GM23338 (cell line): ENCODE results near the gene LGALS3. TPM values are rescaled to one million over a fixed set of nuclear protein-coding genes. Genes with fewer than 3 reads are reported as not detected.
"Not testable (repeated sequence)": the region's sequence is repeated elsewhere in the genome, so short reads cannot be mapped to it uniquely, and the experiment has no call there.

ENCODE experiments used
- ATAC-seq: fragments of 200-7000 bp; cut with Tn5 transposase; 3 replicates; pipeline ENCODE4 v1.9.1; 2020
- DNase-seq: peaks from one replicate; pipeline ENCODE4 v3.0.0-alpha.2; 2015; ENCODE audit warnings: low spot score
- H2AFZ ChIP-seq: fragments of 200-600 bp; sonication (generic); 2 replicates; pipeline ENCODE4 v1.8.0; 2016; ENCODE audit warnings: antibody characterized with exemption, mild to moderate bottlenecking, moderate library complexity
- H3F3A ChIP-seq: fragments of 200-600 bp; sonication (generic); replicated peaks from 2 replicates; pipeline ENCODE4 v1.8.0; 2017; ENCODE audit warnings: antibody characterized with exemption, mixed run types, low read depth
- H3K27ac ChIP-seq: fragments of 200-600 bp; sonication (generic); 2 replicates; pipeline ENCODE4 v1.6.1; 2016; ENCODE audit warnings: low read depth
- H3K27me3 ChIP-seq: fragments of 200-600 bp; sonication (generic); 2 replicates; pipeline ENCODE4 v1.8.0; 2016; ENCODE audit warnings: mild to moderate bottlenecking, mixed run types, moderate library complexity; ENCODE audit not compliant: insufficient read depth
- H3K36me3 ChIP-seq: fragments of 200-600 bp; sonication (generic); 2 replicates; pipeline ENCODE4 v1.8.0; 2016; ENCODE audit warnings: mild to moderate bottlenecking; ENCODE audit not compliant: insufficient read depth
- H3K4me1 ChIP-seq: fragments of 200-600 bp; sonication (generic); 2 replicates; pipeline ENCODE4 v1.8.0; 2016; ENCODE audit warnings: mild to moderate bottlenecking, moderate library complexity; ENCODE audit not compliant: insufficient read depth
- H3K4me2 ChIP-seq: fragments of 200-600 bp; sonication (generic); 2 replicates; pipeline ENCODE4 v1.7.1; 2017; ENCODE audit warnings: mixed run types
- H3K4me3 ChIP-seq: fragments of 200-600 bp; sonication (generic); 2 replicates; pipeline ENCODE4 v1.6.1; 2016; ENCODE audit warnings: mixed run types
- H3K79me2 ChIP-seq: fragments of 200-600 bp; sonication (generic); replicated peaks from 2 replicates; pipeline ENCODE4 v1.8.0; 2017; ENCODE audit warnings: mild to moderate bottlenecking; ENCODE audit not compliant: insufficient read depth
- H3K9me2 ChIP-seq: fragments of 200-600 bp; sonication (generic); 2 replicates; pipeline ENCODE4 v1.8.0; 2017; ENCODE audit not compliant: insufficient read depth
- H4K20me1 ChIP-seq: fragments of 200-600 bp; sonication (generic); replicated peaks from 2 replicates; pipeline ENCODE4 v1.8.0; 2017; ENCODE audit warnings: mild to moderate bottlenecking; ENCODE audit not compliant: insufficient read depth
- H3K27ac Mint-ChIP-seq: 2 replicates; pipeline ENCODE4 v1.8.0; 2020; ENCODE audit warnings: inconsistent platforms, mild to moderate bottlenecking, moderate library complexity, mixed read lengths
- H3K27me3 Mint-ChIP-seq: 3 replicates; pipeline ENCODE4 v1.8.0; 2022; ENCODE audit warnings: low read depth, mild to moderate bottlenecking, moderate library complexity, mixed read lengths, inconsistent platforms; ENCODE audit not compliant: insufficient read depth, poor library complexity
- H3K36me3 Mint-ChIP-seq: 3 replicates; pipeline ENCODE4 v1.8.0; 2021; ENCODE audit warnings: low read depth, mild to moderate bottlenecking, inconsistent platforms, moderate library complexity, mixed read lengths
- H3K4me1 Mint-ChIP-seq: 3 replicates; pipeline ENCODE4 v1.8.0; 2020; ENCODE audit warnings: mild to moderate bottlenecking, inconsistent platforms, mixed read lengths
- H3K4me3 Mint-ChIP-seq: 3 replicates; pipeline ENCODE4 v1.8.0; 2021; ENCODE audit warnings: moderate library complexity, mild to moderate bottlenecking, inconsistent platforms, mixed read lengths
- H3K9me3 Mint-ChIP-seq: 3 replicates; pipeline ENCODE4 v1.8.0; 2020; ENCODE audit warnings: moderate library complexity, mild to moderate bottlenecking, inconsistent platforms, mixed read lengths
- CREB1 ChIP-seq: fragments of 250-450 bp; sonication (Bioruptor Pico); IDR thresholded peaks from 2 replicates; pipeline ENCODE4 v1.5.0; 2020; ENCODE audit warnings: low read depth, mild to moderate bottlenecking, moderate library complexity
- EZH2 ChIP-seq: fragments of 200-600 bp; sonication (generic); IDR thresholded peaks from one replicate; pipeline ENCODE4 v1.8.0; 2017; ENCODE audit warnings: antibody characterized with exemption, mild to moderate bottlenecking, low read depth; ENCODE audit not compliant: unreplicated experiment
- ZNF114 ChIP-seq: fragments of 250-450 bp; sonication (Bioruptor Pico); IDR thresholded peaks from 2 replicates; pipeline ENCODE4 v1.5.0; 2020; ENCODE audit warnings: mild to moderate bottlenecking, moderate library complexity
- ZNF331 ChIP-seq: fragments of 250-450 bp; sonication (Bioruptor Pico); IDR thresholded peaks from 2 replicates; pipeline ENCODE4 v1.5.0; 2020; ENCODE audit warnings: low read depth, mild to moderate bottlenecking, moderate library complexity
- ZNF462 ChIP-seq: fragments of 250-450 bp; sonication (Bioruptor Pico); IDR thresholded peaks from 2 replicates; pipeline ENCODE4 v1.5.0; 2020; ENCODE audit warnings: mild to moderate bottlenecking, moderate library complexity
- polyA plus RNA-seq: library from polyadenylated mRNA; unstranded; fragments of >200 nt; fragmentation: Nextera tagmentation; extraction: Ambion mirVana; gene quantifications from 2 replicates; pipeline ENCODE4 v1.2.1, GENCODE V29; 2016
- total RNA-seq: library from RNA; depleted of rRNA; stranded (reverse); fragments of >200 nt; shearing (Covaris generic); gene quantifications from 2 replicates; pipeline ENCODE4 v1.2.3, GENCODE V29; 2014
- TF ChIP-seq, protein P1 (sequence below): IDR thresholded peaks from one replicate; pipeline ENCODE4 v1.6.1; 2018; ENCODE audit warnings: antibody characterized with exemption; ENCODE audit not compliant: unreplicated experiment

The LGALS3 gene
- total and polyA plus RNA-seq, 2 experiments from 2014 or later: 7.2 to 10.9 TPM

DNA sequence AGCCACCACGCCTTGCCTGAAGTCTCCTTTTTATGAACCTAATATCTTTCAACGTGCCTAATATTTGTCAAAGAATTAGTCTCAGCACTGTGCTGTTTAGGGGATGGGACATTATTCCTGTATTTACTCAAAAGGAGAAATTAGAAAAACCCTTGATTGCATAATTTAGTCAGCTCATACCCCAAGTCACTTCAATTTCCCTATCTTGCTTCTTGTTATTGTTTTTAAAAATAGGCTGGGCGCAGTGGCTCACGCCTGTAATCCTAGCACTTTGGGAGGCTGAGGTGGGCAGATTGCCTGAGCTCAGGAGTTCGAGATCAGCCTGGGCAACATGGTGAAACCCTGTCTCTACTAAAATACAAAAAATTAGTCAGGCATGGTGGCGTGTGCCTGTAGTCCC, 49.1 kb upstream of the LGALS3 start:
- H3K36me3 Mint-ChIP-seq, H3F3A ChIP-seq, ATAC-seq, H3K9me3 Mint-ChIP-seq, H3K27ac ChIP-seq, H3K4me2 ChIP-seq, H3K27me3 Mint-ChIP-seq, DNase-seq, H3K4me1 ChIP-seq, H3K27ac Mint-ChIP-seq, H4K20me1 ChIP-seq, H3K4me3 ChIP-seq, H3K27me3 ChIP-seq, H3K79me2 ChIP-seq, H3K36me3 ChIP-seq, H3K4me3 Mint-ChIP-seq, H3K9me2 ChIP-seq, H3K4me1 Mint-ChIP-seq: not testable (repeated sequence)
- peak overlapping the region; percentile 32; the same call in 1 of the 2 replicates for H2AFZ ChIP-seq

DNA sequence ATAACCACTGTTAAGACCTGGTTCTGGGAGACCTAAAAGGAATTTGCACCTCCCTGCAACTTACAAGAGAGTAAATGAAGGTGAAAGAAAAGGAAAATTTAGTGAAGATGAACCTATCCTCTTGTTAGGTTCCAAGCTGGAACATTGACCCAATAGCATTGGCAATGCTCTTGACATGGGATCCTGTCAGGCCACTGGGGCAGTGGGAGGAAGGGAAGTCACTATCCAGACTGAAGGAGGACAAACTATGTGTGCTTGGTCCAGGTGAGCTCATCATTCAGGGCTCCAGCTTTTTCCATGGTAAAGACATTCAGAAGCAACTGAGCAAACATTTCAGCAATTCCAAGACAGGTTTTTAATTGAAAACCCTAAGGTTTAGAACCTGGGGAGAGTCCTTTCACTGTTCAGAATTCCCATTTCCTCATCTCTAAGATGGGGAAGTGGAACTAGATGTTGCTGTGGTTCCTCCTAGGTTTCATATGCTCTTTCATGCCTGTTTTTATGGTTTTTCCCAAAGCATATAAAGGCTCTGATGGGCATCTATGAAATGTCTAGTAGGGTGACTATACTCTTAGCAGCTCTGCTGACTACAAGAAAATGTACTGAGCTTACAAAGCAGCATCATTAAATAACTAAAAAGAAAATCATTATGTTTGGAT, 44.5 kb upstream of the LGALS3 start:
- H3K36me3 Mint-ChIP-seq: no peaks in the 10 kb centered on the region
- TF ChIP-seq ZNF114 (no peak), CREB1 (CRISPR knock-in tag) (no peak)
- no peak overlapping the region for H3K4me2 ChIP-seq
- no peaks in the 10 kb centered on the region for H3K4me1 ChIP-seq
- H3K9me3 Mint-ChIP-seq: no peaks in the 10 kb centered on the region; the same call in 2 of the 3 replicates
- no peaks in the 10 kb centered on the region for H4K20me1 ChIP-seq
- H3K27ac Mint-ChIP-seq: no peak overlapping the region
- no peaks in the 10 kb centered on the region for H3K9me2 ChIP-seq
- DNase-seq (no peak), ATAC-seq (no peak)
- H3K4me1 Mint-ChIP-seq: peaks cover 2% of the 10 kb centered on the region; the same call in 1 of the 3 replicates
- no peaks in the 10 kb centered on the region for H3F3A ChIP-seq
- H3K4me3 Mint-ChIP-seq: no peak overlapping the region
- H3K27me3 ChIP-seq: no peaks in the 10 kb centered on the region
- H2AFZ ChIP-seq: no peak overlapping the region
- no peaks in the 10 kb centered on the region for H3K36me3 ChIP-seq
- peaks cover 2% of the 10 kb centered on the region for H3K27me3 Mint-ChIP-seq
- H3K27ac ChIP-seq: no peak overlapping the region
- no peak overlapping the region for H3K4me3 ChIP-seq
- H3K79me2 ChIP-seq: no peaks in the 10 kb centered on the region

DNA sequence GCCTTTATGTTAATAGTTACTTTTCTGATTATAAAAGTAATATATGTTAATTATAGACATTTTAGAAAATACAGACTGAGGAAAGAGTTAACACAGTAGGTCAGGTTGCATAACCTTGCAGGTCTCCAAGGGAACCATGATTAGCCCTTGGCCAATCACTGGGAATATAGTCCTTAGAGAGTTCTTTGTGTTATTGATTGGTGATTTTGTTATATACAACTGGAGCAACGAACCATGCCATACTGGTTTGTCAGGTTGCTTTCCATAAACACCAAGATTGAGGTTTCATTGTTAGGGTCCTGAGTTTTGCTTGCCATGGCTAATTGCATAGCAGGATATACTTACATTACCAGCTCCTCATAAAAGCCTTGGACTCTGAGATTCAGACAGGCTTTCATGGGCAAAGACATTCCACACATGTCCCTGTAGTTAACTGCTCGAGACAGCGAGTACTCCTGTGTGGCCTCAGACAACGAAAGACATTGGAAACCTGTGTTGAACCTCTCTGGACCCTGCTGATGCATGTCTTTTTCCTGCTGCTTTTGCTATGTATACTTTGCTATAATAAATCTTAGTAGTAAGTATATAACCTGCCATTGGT, 43.9 kb upstream of the LGALS3 start:
- Histone ChIP-seq H3F3A (no peaks in the 10 kb centered on the region), H4K20me1 (no peaks in the 10 kb centered on the region), H3K27me3 (no peaks in the 10 kb centered on the region), H3K4me1 (no peaks in the 10 kb centered on the region), H3K27ac (no peak overlapping the region), H3K4me2 (no peak overlapping the region), H3K79me2 (no peaks in the 10 kb centered on the region), H3K36me3 (no peaks in the 10 kb centered on the region), H3K4me3 (no peak overlapping the region), H2AFZ (no peak overlapping the region), H3K9me2 (no peaks in the 10 kb centered on the region)
- no peak for ATAC-seq
- H3K9me3 Mint-ChIP-seq: no peaks in the 10 kb centered on the region; the same call in 2 of the 3 replicates
- no peak overlapping the region for H3K4me3 Mint-ChIP-seq
- no peak overlapping the region for H3K27ac Mint-ChIP-seq
- peaks cover 2% of the 10 kb centered on the region for H3K27me3 Mint-ChIP-seq
- no peak for DNase-seq
- peaks cover 3% of the 10 kb centered on the region; the same call in 1 of the 3 replicates for H3K4me1 Mint-ChIP-seq
- H3K36me3 Mint-ChIP-seq: no peaks in the 10 kb centered on the region
- TF ChIP-seq ZNF331: no peak
- TF ChIP-seq, protein P1, sequence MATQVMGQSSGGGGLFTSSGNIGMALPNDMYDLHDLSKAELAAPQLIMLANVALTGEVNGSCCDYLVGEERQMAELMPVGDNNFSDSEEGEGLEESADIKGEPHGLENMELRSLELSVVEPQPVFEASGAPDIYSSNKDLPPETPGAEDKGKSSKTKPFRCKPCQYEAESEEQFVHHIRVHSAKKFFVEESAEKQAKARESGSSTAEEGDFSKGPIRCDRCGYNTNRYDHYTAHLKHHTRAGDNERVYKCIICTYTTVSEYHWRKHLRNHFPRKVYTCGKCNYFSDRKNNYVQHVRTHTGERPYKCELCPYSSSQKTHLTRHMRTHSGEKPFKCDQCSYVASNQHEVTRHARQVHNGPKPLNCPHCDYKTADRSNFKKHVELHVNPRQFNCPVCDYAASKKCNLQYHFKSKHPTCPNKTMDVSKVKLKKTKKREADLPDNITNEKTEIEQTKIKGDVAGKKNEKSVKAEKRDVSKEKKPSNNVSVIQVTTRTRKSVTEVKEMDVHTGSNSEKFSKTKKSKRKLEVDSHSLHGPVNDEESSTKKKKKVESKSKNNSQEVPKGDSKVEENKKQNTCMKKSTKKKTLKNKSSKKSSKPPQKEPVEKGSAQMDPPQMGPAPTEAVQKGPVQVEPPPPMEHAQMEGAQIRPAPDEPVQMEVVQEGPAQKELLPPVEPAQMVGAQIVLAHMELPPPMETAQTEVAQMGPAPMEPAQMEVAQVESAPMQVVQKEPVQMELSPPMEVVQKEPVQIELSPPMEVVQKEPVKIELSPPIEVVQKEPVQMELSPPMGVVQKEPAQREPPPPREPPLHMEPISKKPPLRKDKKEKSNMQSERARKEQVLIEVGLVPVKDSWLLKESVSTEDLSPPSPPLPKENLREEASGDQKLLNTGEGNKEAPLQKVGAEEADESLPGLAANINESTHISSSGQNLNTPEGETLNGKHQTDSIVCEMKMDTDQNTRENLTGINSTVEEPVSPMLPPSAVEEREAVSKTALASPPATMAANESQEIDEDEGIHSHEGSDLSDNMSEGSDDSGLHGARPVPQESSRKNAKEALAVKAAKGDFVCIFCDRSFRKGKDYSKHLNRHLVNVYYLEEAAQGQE: no peak
- TF ChIP-seq ZNF462 (CRISPR knock-in tag): no peak
- no peak for TF ChIP-seq EZH2
